HEK293 (cell line): ENCODE data around the gene NDST3.

Source experiments
- CTCF ChIA-PET: fragments of 350-600 bp; formaldehyde crosslinking; extraction: SDS; loops from one replicate; lab custom pipeline; 2021; ENCODE audit warnings: antibody characterized with exemption; lab: Yijun Ruan, JAX
- POLR2A ChIA-PET: fragments of 300-600 bp; formaldehyde crosslinking; extraction: SDS; loops from one replicate; lab custom pipeline; 2020; ENCODE audit warnings: antibody characterized with exemption, inconsistent platforms; lab: Yijun Ruan, JAX
- H3K27ac ChIP-seq: fragments of 200-500 bp; sonication (Bioruptor generic); 2 replicates; pipeline ENCODE4 v1.5.1; 2014; ENCODE audit warnings: low read depth, low read length, control low read depth, inconsistent platforms; ENCODE audit errors: extremely low read depth
- H3K36me3 ChIP-seq, 2 experiments: fragments of 200-500 bp in 1 of 2; sonication (Bioruptor generic) in 1 of 2; 1 replicate in 1 of 2; 2 replicates in 1 of 2; pipeline ENCODE4 v1.5.1; 2014 to 2017; ENCODE audit warnings: inconsistent platforms in 2 of 2, low read length in 2 of 2; ENCODE audit not compliant: control insufficient read depth in 2 of 2, insufficient read depth in 1 of 2
- H3K4me1 ChIP-seq: fragments of 200-500 bp; sonication (Bioruptor generic); 2 replicates; pipeline ENCODE4 v1.5.1; 2014; ENCODE audit warnings: mild to moderate bottlenecking, low read length, inconsistent platforms; ENCODE audit not compliant: control insufficient read depth, insufficient read depth
- H3K4me3 ChIP-seq: 2 replicates; pipeline ENCODE4 v1.5.1; 2011; ENCODE audit warnings: low read depth, mild to moderate bottlenecking, control low read depth, low read length, moderate library complexity
- H3K9me3 ChIP-seq: fragments of 200-500 bp; sonication (Bioruptor generic); 2 replicates; pipeline ENCODE4 v1.5.1; 2014; ENCODE audit warnings: low read depth, low read length, inconsistent platforms; ENCODE audit not compliant: control insufficient read depth, insufficient read depth
- EGR2 ChIP-seq: fragments of 450-650 bp; formaldehyde crosslinking; IDR thresholded peaks from 2 replicates; pipeline ENCODE4 v1.5.1; 2016; ENCODE audit warnings: low read depth, missing biosample characterization, missing genetic modification characterization
- KLF16 ChIP-seq: fragments of 450-650 bp; formaldehyde crosslinking; IDR thresholded peaks from 2 replicates; pipeline ENCODE4 v1.5.1; 2017; ENCODE audit warnings: missing biosample characterization, missing genetic modification characterization
- SCRT2 ChIP-seq: fragments of 450-650 bp; formaldehyde crosslinking; IDR thresholded peaks from 2 replicates; pipeline ENCODE4 v1.5.1; 2016; ENCODE audit warnings: missing biosample characterization, missing genetic modification characterization
- ZBTB20 ChIP-seq: fragments of 450-650 bp; formaldehyde crosslinking; IDR thresholded peaks from 2 replicates; pipeline ENCODE4 v1.5.1; 2016; ENCODE audit warnings: missing biosample characterization, missing genetic modification characterization
- ZBTB48 ChIP-seq: fragments of 450-650 bp; formaldehyde crosslinking; IDR thresholded peaks from 2 replicates; pipeline ENCODE4 v1.5.1; 2016; ENCODE audit warnings: missing biosample characterization, missing genetic modification characterization
- ZFP37 ChIP-seq: fragments of 450-650 bp; formaldehyde crosslinking; IDR thresholded peaks from 2 replicates; pipeline ENCODE4 v1.5.1; 2016; ENCODE audit warnings: missing biosample characterization, missing genetic modification characterization
- ZNF10 ChIP-seq: fragments of 450-650 bp; formaldehyde crosslinking; IDR thresholded peaks from 2 replicates; pipeline ENCODE4 v1.5.1; 2017; ENCODE audit warnings: missing biosample characterization, missing genetic modification characterization
- ZNF16 ChIP-seq: fragments of 450-650 bp; formaldehyde crosslinking; IDR thresholded peaks from 2 replicates; pipeline ENCODE4 v1.5.1; 2016; ENCODE audit warnings: low read depth, missing biosample characterization, missing genetic modification characterization
- ZNF202 ChIP-seq: fragments of 450-650 bp; formaldehyde crosslinking; IDR thresholded peaks from 2 replicates; pipeline ENCODE4 v1.5.1; 2016; ENCODE audit warnings: missing biosample characterization, missing genetic modification characterization, borderline replicate concordance
- ZNF248 ChIP-seq: fragments of 450-650 bp; formaldehyde crosslinking; IDR thresholded peaks from 2 replicates; pipeline ENCODE4 v1.5.1; 2017; ENCODE audit warnings: missing biosample characterization, missing genetic modification characterization
- ZNF324 ChIP-seq: fragments of 450-650 bp; formaldehyde crosslinking; IDR thresholded peaks from 2 replicates; pipeline ENCODE4 v1.5.1; 2016; ENCODE audit warnings: missing biosample characterization, missing genetic modification characterization
- ZNF335 ChIP-seq: fragments of 450-650 bp; formaldehyde crosslinking; conservative IDR thresholded peaks from 2 replicates; pipeline ENCODE4 v1.5.1; 2016; ENCODE audit warnings: missing biosample characterization, missing genetic modification characterization
- ZNF354C ChIP-seq: fragments of 450-650 bp; formaldehyde crosslinking; IDR thresholded peaks from 2 replicates; pipeline ENCODE4 v1.5.1; 2016; ENCODE audit warnings: missing biosample characterization, missing genetic modification characterization, low read depth, borderline replicate concordance
- ZNF473 ChIP-seq: fragments of 450-650 bp; formaldehyde crosslinking; IDR thresholded peaks from 2 replicates; pipeline ENCODE4 v1.5.1; 2017; ENCODE audit warnings: missing biosample characterization, missing genetic modification characterization
- ZNF558 ChIP-seq: fragments of 450-650 bp; formaldehyde crosslinking; IDR thresholded peaks from 2 replicates; pipeline ENCODE4 v1.5.1; 2016; ENCODE audit warnings: missing biosample characterization, missing genetic modification characterization
- ZNF654 ChIP-seq: fragments of 450-650 bp; formaldehyde crosslinking; IDR thresholded peaks from 2 replicates; pipeline ENCODE4 v1.5.1; 2016; ENCODE audit warnings: low read depth, missing biosample characterization, missing genetic modification characterization
- ZNF660 ChIP-seq: fragments of 450-650 bp; IDR thresholded peaks from 2 replicates; pipeline ENCODE4 v1.5.1; 2018; ENCODE audit warnings: missing biosample characterization, mild to moderate bottlenecking, missing genetic modification characterization
- ZNF701 ChIP-seq: fragments of 450-650 bp; formaldehyde crosslinking; IDR thresholded peaks from 2 replicates; pipeline ENCODE4 v1.5.1; 2016; ENCODE audit warnings: missing biosample characterization, missing genetic modification characterization
- ZNF76 ChIP-seq: fragments of 450-650 bp; formaldehyde crosslinking; IDR thresholded peaks from 2 replicates; pipeline ENCODE4; 2016; ENCODE audit warnings: low read depth, missing biosample characterization, missing genetic modification characterization, borderline replicate concordance
- TF ChIP-seq, protein P1 (sequence below): fragments of 450-650 bp; formaldehyde crosslinking; IDR thresholded peaks from 2 replicates; pipeline ENCODE4 v1.5.1; 2016; ENCODE audit warnings: missing biosample characterization, missing genetic modification characterization, borderline replicate concordance
- TF ChIP-seq, protein P2 (sequence below): fragments of 450-650 bp; formaldehyde crosslinking; IDR thresholded peaks from 2 replicates; pipeline ENCODE4 v1.5.1; 2016; ENCODE audit warnings: missing biosample characterization, missing genetic modification characterization
- TF ChIP-seq, protein P3 (sequence below): fragments of 450-650 bp; formaldehyde crosslinking; IDR thresholded peaks from 2 replicates; pipeline ENCODE4 v1.5.1; 2016; ENCODE audit warnings: missing biosample characterization, missing genetic modification characterization, borderline replicate concordance

NDST3 gene

DNA sequence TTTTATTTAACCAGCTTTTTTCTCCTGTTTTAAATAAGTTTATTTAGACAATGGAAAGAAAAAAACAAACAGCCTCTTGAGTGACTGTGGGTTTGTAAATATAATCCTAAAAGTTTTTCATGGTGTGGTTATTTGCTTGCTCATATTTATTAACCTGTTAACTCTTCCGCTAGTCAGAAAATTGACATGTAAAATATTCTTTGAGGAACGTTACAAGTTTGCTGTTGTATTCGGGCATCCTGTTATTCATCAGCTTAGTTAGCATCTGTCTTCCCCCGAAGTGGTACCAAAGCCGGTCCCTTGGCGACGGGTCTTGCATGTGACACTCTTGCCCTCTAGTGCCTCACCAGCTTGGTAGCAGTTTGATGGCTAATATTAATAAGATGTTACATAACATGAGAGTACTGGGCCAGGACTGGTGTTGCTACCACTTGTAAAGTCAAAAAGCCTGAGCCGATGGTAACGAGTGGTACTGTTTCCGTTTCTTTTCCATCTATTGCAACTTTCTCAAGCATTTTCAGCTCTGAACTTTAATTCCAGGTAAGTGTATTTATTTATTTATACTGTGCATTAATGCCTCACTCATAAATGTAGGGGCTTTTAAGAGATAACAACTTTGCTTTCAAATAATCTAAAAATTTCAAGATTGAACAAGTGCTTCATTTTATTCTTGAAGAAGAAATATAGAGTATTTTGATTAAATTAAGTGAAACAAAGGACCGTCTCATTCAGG, at the start of gene NDST3:
NDST3 (plus strand) TSS at position 434 of the 733 bp plus-strand sequence. CDS start 19,425 bp downstream, outside the sequence.
- ChIA-PET CTCF (interaction anchor here (0.7 to 0.8 kb wide), 2 partner anchors 9 to 899 kb away, joined by 4 to 5 read pairs; no protein-coding TSS in a partner anchor), POLR2A (interaction anchor here (0.6 kb wide), 1 partner anchor 194 kb away, joined by 3 read pairs; no protein-coding TSS in a partner anchor)
- 0 out of 2 replicates have a peak, but pooled peaks have one; percentile 11 for TF ChIP-seq ZFP37 (tag by site-specific recombination)
- TF ChIP-seq, protein P1, sequence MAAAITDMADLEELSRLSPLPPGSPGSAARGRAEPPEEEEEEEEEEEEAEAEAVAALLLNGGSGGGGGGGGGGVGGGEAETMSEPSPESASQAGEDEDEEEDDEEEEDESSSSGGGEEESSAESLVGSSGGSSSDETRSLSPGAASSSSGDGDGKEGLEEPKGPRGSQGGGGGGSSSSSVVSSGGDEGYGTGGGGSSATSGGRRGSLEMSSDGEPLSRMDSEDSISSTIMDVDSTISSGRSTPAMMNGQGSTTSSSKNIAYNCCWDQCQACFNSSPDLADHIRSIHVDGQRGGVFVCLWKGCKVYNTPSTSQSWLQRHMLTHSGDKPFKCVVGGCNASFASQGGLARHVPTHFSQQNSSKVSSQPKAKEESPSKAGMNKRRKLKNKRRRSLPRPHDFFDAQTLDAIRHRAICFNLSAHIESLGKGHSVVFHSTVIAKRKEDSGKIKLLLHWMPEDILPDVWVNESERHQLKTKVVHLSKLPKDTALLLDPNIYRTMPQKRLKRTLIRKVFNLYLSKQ (tag by site-specific recombination): no peak
- 0 out of 2 replicates have a peak, but pooled peaks have one; percentile 12 for TF ChIP-seq ZNF660
- TF ChIP-seq SCRT2: 0 out of 2 replicates have a peak, but pooled peaks have one; percentile 28
- TF ChIP-seq, protein P2, sequence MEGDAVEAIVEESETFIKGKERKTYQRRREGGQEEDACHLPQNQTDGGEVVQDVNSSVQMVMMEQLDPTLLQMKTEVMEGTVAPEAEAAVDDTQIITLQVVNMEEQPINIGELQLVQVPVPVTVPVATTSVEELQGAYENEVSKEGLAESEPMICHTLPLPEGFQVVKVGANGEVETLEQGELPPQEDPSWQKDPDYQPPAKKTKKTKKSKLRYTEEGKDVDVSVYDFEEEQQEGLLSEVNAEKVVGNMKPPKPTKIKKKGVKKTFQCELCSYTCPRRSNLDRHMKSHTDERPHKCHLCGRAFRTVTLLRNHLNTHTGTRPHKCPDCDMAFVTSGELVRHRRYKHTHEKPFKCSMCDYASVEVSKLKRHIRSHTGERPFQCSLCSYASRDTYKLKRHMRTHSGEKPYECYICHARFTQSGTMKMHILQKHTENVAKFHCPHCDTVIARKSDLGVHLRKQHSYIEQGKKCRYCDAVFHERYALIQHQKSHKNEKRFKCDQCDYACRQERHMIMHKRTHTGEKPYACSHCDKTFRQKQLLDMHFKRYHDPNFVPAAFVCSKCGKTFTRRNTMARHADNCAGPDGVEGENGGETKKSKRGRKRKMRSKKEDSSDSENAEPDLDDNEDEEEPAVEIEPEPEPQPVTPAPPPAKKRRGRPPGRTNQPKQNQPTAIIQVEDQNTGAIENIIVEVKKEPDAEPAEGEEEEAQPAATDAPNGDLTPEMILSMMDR (tag by site-specific recombination): 0 out of 2 replicates have a peak, but pooled peaks have one; percentile 15
- TF ChIP-seq ZBTB48 (tag by site-specific recombination): peak; percentile 48; the same call in 1 of the 2 replicates
- no peak for TF ChIP-seq ZNF248 (tag by site-specific recombination)
- peak; percentile 72 for TF ChIP-seq ZNF654 (tag by site-specific recombination)
- TF ChIP-seq ZNF335: peak; percentile 37
- TF ChIP-seq ZBTB20 (tag by site-specific recombination): 0 out of 2 replicates have a peak, but pooled peaks have one; percentile 0
- Histone ChIP-seq H3K9me3 (no peaks in the 10 kb centered on the region), H3K36me3 (no peaks in the 10 kb centered on the region), H3K4me3 (peak within 1 kb of the TSS; percentile 57), H3K4me1 (no peaks in the 10 kb centered on the region), H3K27ac (no peak within 1 kb of the TSS; the same call in 1 of the 2 replicates)

DNA sequence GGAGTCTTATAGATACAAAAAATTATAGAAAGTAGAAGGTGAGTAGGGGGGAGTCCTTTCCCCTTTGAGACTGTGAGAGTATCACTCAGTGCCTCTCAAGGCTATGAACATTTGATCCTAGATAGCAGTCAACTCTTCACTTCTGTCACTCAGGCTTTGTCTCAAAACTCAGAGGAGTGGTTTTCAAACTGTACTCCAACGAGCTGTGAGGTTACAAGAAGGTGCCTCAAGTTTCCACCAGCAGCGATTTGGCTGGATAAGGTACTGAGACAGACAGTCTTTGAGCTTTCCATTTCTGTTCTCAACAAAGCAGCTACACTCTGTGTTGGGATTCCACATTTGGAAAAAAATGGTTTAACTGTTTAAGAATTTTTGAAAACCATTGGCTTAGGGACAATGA, 48.0 kb upstream of the NDST3 start:
- POLR2A ChIA-PET: no interaction called here
- Histone ChIP-seq H3K9me3 (no peaks in the 10 kb centered on the region), H3K27ac (no peak overlapping the region), H3K4me1 (no peaks in the 10 kb centered on the region), H3K36me3 (no peaks in the 10 kb centered on the region), H3K4me3 (no peak overlapping the region)
- TF ChIP-seq ZNF473 (tag by site-specific recombination) (no peak), ZNF701 (tag by site-specific recombination) (no peak), ZNF354C (tag by site-specific recombination) (no peak), KLF16 (tag by site-specific recombination) (no peak), ZNF16 (tag by site-specific recombination) (no peak), ZNF558 (tag by site-specific recombination) (no peak), ZNF76 (tag by site-specific recombination) (no peak), ZNF202 (tag by site-specific recombination) (no peak), EGR2 (no peak), ZNF10 (tag by site-specific recombination) (no peak), ZNF324 (no peak)
- TF ChIP-seq, protein P1 (tag by site-specific recombination): no peak
- TF ChIP-seq, protein P3, sequence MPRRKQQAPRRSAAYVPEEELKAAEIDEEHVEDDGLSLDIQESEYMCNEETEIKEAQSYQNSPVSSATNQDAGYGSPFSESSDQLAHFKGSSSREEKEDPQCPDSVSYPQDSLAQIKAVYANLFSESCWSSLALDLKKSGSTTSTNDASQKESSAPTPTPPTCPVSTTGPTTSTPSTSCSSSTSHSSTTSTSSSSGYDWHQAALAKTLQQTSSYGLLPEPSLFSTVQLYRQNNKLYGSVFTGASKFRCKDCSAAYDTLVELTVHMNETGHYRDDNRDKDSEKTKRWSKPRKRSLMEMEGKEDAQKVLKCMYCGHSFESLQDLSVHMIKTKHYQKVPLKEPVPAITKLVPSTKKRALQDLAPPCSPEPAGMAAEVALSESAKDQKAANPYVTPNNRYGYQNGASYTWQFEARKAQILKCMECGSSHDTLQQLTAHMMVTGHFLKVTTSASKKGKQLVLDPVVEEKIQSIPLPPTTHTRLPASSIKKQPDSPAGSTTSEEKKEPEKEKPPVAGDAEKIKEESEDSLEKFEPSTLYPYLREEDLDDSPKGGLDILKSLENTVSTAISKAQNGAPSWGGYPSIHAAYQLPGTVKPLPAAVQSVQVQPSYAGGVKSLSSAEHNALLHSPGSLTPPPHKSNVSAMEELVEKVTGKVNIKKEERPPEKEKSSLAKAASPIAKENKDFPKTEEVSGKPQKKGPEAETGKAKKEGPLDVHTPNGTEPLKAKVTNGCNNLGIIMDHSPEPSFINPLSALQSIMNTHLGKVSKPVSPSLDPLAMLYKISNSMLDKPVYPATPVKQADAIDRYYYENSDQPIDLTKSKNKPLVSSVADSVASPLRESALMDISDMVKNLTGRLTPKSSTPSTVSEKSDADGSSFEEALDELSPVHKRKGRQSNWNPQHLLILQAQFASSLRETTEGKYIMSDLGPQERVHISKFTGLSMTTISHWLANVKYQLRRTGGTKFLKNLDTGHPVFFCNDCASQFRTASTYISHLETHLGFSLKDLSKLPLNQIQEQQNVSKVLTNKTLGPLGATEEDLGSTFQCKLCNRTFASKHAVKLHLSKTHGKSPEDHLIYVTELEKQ: no peak
- CTCF ChIA-PET: interaction anchor here (0.7 kb wide), 1 partner anchor 298 kb away, joined by 3 read pairs; no protein-coding TSS in a partner anchor
